GM18508 (cell line): Measurements from ENCODE around the gene THBS4.
"Not testable (repeated sequence)": the region's sequence is repeated elsewhere in the genome, so short reads cannot be mapped to it uniquely, and the experiment has no call there.

Experiments used
- ATAC-seq: cut with Tn5 transposase; IDR thresholded peaks from one replicate; pipeline ENCODE4 v1.9.1; 2021; ENCODE audit warnings: moderate number of reproducible peaks; ENCODE audit not compliant: insufficient read depth, unreplicated experiment

THBS4 gene

DNA sequence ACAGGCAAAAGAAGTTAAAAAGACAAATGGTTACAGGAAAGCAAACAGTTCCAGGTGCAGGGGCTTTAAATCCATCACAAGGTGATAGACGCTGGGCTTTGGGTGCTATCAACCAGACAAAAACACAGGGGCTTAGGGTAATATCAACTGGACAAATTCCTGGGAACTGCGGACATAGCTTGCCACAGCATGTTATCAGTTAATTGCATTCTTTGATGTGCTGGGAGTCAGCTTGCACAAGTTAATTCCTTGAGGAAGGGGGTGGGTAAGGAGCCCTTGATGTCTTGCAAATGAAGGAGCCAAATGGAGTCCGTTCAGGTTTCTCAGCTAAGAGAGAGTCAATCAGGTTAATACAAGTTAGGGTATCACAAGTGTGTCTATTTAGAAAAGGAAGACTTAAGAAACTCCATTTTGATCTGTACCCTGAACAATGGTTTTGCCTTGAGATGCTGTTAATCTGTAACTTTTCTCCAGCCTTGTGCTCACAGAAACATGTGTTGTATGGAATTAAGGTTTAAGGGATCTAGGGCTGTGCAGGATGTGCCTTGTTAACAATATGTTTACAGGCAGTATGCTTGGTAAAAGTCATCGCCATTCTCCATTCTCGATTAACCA is 76.3 kb downstream of the THBS4 start:
- not testable (repeated sequence) for ATAC-seq

DNA sequence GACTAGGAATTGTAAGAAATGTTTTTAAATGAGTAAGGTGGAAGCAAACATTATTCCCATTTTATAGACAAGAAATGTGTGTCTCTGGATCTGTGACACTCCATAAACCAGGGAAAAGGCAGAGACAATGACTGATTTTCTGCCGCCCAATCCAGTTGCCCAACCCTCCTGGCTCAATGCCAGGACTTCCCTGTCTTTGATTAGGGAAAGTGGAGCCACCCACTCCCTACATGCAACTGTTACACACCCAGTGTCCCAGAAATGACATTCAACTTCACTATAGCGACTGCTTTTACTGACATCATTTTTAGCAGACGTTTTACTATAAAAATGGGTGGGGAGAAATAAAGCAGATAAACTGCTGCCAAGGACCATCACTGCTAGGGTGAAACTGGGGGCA is 79.7 kb downstream of the THBS4 start:
- ATAC-seq: no peak

- ATAC-seq: no peak
These were observed 80.9 kb downstream of the THBS4 start for GRCh38 chr5:80116000-80116399.

DNA sequence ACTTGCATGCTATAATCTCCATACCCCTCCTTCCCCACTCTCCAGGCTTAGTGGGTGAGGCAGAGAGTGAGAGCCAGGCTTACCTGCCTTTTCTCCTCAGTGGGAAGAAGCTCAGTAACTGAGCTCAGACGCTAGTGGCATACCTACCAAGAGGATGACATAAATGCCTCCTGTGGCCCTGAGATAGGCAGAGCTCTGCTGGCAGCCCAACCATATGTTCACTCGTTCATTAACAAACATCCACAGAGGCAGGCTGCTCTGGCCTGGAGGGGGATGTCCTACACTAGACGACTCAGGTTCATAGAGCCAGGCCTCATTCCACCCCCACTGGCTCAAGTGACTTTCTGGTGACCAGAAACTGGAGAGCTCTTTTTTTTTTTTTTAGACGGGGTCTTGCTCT is 81.3 kb downstream of the THBS4 start:
- no peak for ATAC-seq

DNA sequence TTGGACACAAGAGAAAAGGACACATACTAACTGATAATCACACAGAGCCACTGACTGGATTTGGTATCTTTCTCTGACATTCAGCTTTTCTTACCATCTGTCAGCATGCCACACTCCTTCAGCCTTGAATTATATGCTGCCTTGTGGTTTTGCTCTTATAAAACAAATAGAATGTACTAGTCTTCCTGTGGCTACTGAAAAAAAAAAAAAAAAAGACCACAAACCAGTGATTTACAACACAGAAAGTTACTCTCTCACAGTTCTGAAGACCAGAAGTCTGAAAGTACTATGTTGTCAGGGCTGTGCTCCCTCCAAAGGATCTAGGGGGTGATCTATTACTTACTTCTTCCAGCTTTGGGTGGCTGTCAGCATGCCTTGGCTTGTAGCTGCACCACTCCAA is 82.3 kb downstream of the THBS4 start:
- ATAC-seq: no peak

GRCh38 chr5:80119372-80119771 is 84.2 kb downstream of the THBS4 start:
- ATAC-seq: no peak

DNA sequence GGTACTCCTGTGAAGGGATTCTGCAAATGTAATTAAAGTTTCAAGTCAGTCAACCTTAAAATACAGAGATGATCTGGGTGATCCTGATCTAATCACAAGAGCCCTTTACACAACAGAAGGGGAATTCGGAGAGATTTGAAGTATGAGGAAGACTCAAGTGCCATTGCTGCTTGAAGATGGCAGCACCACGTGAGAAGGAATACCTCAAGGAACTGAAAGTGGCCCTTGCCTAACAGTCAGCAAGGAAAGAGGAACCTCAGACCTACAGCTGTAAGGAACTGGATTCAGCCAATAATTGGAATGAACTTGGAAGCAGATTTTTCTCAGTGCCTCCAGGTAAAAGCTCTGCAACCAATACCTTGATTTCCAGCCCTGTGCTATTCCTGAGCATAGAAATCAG is 87.4 kb downstream of the THBS4 start:
- no peak for ATAC-seq

- ATAC-seq: no peak
These were observed 89.2 kb downstream of the THBS4 start for GRCh38 chr5:80124121-80124918.

DNA sequence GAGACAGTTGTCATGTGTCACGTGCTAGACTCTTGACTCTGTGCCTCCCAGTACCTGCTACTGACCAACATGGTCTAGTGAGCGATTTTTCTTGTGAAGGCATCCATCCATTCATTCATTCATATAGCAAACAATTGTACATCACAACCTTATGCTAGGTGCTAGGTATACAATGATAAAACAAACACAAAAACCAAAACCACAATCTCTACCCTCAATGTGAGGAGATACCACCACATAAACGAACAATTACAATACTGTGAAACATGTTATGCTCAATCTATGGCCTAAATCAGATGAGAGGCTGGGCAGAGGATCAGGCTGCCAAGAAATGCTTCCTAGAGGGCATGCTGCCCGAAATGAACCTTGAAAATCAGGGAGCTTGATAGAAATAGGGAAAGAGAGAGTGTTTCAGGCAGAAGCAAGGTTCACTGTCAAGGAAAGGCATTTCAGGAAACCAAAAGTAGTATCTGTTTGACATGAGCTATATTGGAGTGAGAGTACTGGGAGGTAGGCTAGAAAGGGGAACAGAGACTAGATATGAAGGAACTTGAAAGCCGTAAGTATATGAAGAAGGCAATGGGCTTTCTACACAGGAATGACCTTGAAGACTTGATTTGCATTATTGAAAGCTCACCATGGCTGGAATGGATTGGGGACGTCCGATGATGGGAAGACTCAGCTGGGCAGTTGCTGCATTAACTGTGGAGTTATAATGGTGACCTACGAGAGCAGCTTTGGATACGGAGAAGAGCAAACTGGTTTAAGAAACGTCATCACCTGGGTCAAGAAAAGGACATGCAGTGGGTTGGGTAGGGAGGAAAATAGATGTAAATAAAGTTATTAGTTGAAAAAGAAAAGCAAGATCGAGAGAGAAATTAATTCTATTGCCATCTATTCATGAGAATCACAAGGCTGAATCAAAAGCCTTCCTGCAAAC is 90.1 kb downstream of the THBS4 start:
- peak; percentile 56 for ATAC-seq

- peak; percentile 44 for ATAC-seq
These were observed 90.9 kb downstream of the THBS4 start for GRCh38 chr5:80125962-80126480.

GRCh38 chr5:80127116-80127552 is 92.0 kb downstream of the THBS4 start:
- no peak for ATAC-seq

- no peak for ATAC-seq
These were observed 93.0 kb downstream of the THBS4 start for GRCh38 chr5:80128141-80128540.

DNA sequence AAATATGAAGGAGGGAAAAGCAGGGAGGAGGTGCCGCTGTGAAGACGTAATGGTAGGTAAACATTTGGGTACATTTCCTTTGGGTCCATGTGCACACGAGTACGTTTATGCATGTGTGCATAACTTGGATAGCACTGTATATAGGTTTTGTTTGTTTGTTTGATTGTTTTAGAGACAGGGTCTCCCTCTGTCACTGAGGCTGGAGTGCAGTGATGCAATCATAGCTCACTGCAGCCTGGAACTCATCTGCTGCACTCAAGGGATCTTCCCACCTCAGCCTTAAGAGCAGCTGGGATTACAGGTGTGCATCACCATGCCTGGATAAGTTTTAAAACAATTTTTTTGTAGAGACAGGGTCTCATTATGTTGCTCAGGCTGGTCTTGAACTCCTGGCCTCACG is 94.0 kb downstream of the THBS4 start:
- no peak for ATAC-seq
